ENCODE measurements around the gene ZNF746. TPM values are rescaled to one million over a fixed set of nuclear protein-coding genes. Genes with fewer than 3 reads are reported as not detected.

The ZNF746 gene
- total and polyA plus RNA-seq, 7 experiments from 2014 or later = 7.6 to 32.0 (median 24.0) TPM

GRCh38 chr7:149527414-149527813 lies 29.8 kb upstream of the ZNF746 start:
- ChIA-PET CTCF (no interaction called here), POLR2A (interaction anchor here (0.6 kb wide), 2 partner anchors 278 to 934 kb away, joined by 3 read pairs; no protein-coding TSS in a partner anchor)
- Mint-ChIP-seq H3K27me3 (peaks cover 0 to 5% (median 4%) of the 10 kb centered on the region in 5 donors), H3K27ac (no peak overlapping the region), H3K4me3 (no peak overlapping the region), H3K4me1 (no peaks in the 10 kb centered on the region), H3K9me3 (peaks cover 0 to 77% (median 30%) of the 10 kb centered on the region in 11 donors), H3K36me3 (peaks cover 3 to 16% (median 13%) of the 10 kb centered on the region in 5 donors)
- Histone ChIP-seq H3K4me1 (ENCODE audit: control insufficient read depth in 2 of 2, insufficient read depth in 2 of 2, low read length in 2 of 2) (no peaks in the 10 kb centered on the region), H3K27me3 (ENCODE audit: control insufficient read depth in 2 of 2, insufficient read depth in 2 of 2, low read length in 2 of 2) (no peaks in the 10 kb centered on the region), H3K36me3 (ENCODE audit: control insufficient read depth in 2 of 3, insufficient read depth in 3 of 3, low read length in 3 of 3) (no peaks in the 10 kb centered on the region), H3K27ac (ENCODE audit: low read depth, low read length) (no peak overlapping the region), H3K4me3 (ENCODE audit: low read length) (no peak overlapping the region), H3K9me3 (ENCODE audit: control insufficient read depth in 2 of 3, low read length in 3 of 3) (peaks cover 18 to 49% (median 23%) of the 10 kb centered on the region in 3 experiments)
- no peak for ATAC-seq
- no peak for DNase-seq
- intact Hi-C loops (cut with micrococcal nuclease) = no loop called here

GRCh38 chr7:149525280-149525679 lies 27.7 kb upstream of the ZNF746 start:
- Mint-ChIP-seq H3K36me3 (peaks cover 0 to 16% (median 13%) of the 10 kb centered on the region in 5 donors), H3K27ac (no peak overlapping the region), H3K4me3 (no peak overlapping the region), H3K27me3 (peaks cover 0 to 12% (median 4%) of the 10 kb centered on the region in 5 donors), H3K4me1 (no peaks in the 10 kb centered on the region), H3K9me3 (peaks cover 0 to 56% (median 28%) of the 10 kb centered on the region in 11 donors)
- CTCF ChIA-PET = no interaction called here
- no peaks in the 10 kb centered on the region for H3K36me3 ChIP-seq (ENCODE audit: control insufficient read depth in 2 of 3, insufficient read depth in 3 of 3, low read length in 3 of 3)
- ATAC-seq (no peak), DNase-seq (no peak)
- H3K27me3 ChIP-seq (ENCODE audit: control insufficient read depth in 2 of 2, insufficient read depth in 2 of 2, low read length in 2 of 2) = no peaks in the 10 kb centered on the region
- no peak overlapping the region for H3K4me3 ChIP-seq (ENCODE audit: low read length)
- no peak overlapping the region for H3K27ac ChIP-seq (ENCODE audit: low read depth, low read length)
- POLR2A ChIA-PET = no interaction called here
- H3K9me3 ChIP-seq (ENCODE audit: control insufficient read depth in 2 of 3, low read length in 3 of 3) = peaks cover 18 to 30% (median 19%) of the 10 kb centered on the region in 3 experiments
- H3K4me1 ChIP-seq (ENCODE audit: control insufficient read depth in 2 of 2, insufficient read depth in 2 of 2, low read length in 2 of 2) = no peaks in the 10 kb centered on the region
- intact Hi-C loops (cut with micrococcal nuclease) = no loop called here

- ChIA-PET CTCF (no interaction called here), POLR2A (no interaction called here)
- no peak overlapping the region for H3K27ac Mint-ChIP-seq
Measured at GRCh38 chr7:149524394-149524793, 26.8 kb upstream of the ZNF746 start.

GRCh38 chr7:149510248-149510647 lies 12.6 kb upstream of the ZNF746 start:
- CTCF ChIA-PET = no interaction called here
- DNase-seq (no peak), ATAC-seq (no peak)
- Mint-ChIP-seq H3K4me3 (no peak overlapping the region), H3K9me3 (peaks cover 18 to 80% (median 40%) of the 10 kb centered on the region in 11 donors), H3K4me1 (no peaks in the 10 kb centered on the region), H3K36me3 (peaks cover 4 to 23% (median 18%) of the 10 kb centered on the region in 5 donors), H3K27me3 (peaks cover 0 to 16% (median 0%) of the 10 kb centered on the region in 5 donors), H3K27ac (no peak overlapping the region)
- POLR2A ChIA-PET = no interaction called here
- H3K27ac ChIP-seq (ENCODE audit: low read depth, low read length) = no peak overlapping the region
- H3K4me1 ChIP-seq (ENCODE audit: control insufficient read depth in 2 of 2, insufficient read depth in 2 of 2, low read length in 2 of 2) = no peaks in the 10 kb centered on the region
- H3K36me3 ChIP-seq (ENCODE audit: control insufficient read depth in 2 of 3, insufficient read depth in 3 of 3, low read length in 3 of 3) = no peaks in the 10 kb centered on the region
- intact Hi-C loops (cut with micrococcal nuclease) = no loop called here
- H3K27me3 ChIP-seq (ENCODE audit: control insufficient read depth in 2 of 2, insufficient read depth in 2 of 2, low read length in 2 of 2) = no peaks in the 10 kb centered on the region
- peaks cover 0 to 23% (median 12%) of the 10 kb centered on the region in 3 experiments for H3K9me3 ChIP-seq (ENCODE audit: control insufficient read depth in 2 of 3, low read length in 3 of 3)
- no peak overlapping the region for H3K4me3 ChIP-seq (ENCODE audit: low read length)

More at GRCh38 chr7:149524394-149524793, 26.8 kb upstream of the ZNF746 start:
- DNase-seq = no peak
- H3K9me3 ChIP-seq (ENCODE audit: control insufficient read depth in 2 of 3, low read length in 3 of 3) = peaks cover 11 to 21% (median 13%) of the 10 kb centered on the region in 3 experiments
- H3K9me3 Mint-ChIP-seq = peaks cover 0 to 52% (median 20%) of the 10 kb centered on the region in 11 donors
- peaks cover 0 to 17% (median 9%) of the 10 kb centered on the region in 5 donors for H3K36me3 Mint-ChIP-seq
- no peak overlapping the region for H3K27ac ChIP-seq (ENCODE audit: low read depth, low read length)
- H3K27me3 ChIP-seq (ENCODE audit: control insufficient read depth in 2 of 2, insufficient read depth in 2 of 2, low read length in 2 of 2) = no peaks in the 10 kb centered on the region
- intact Hi-C loops (cut with micrococcal nuclease) = no loop called here
- peaks cover 0 to 15% (median 4%) of the 10 kb centered on the region in 5 donors for H3K27me3 Mint-ChIP-seq
- H3K4me1 Mint-ChIP-seq = no peaks in the 10 kb centered on the region
- H3K36me3 ChIP-seq (ENCODE audit: control insufficient read depth in 2 of 3, insufficient read depth in 3 of 3, low read length in 3 of 3) = no peaks in the 10 kb centered on the region
- no peak overlapping the region for H3K4me3 Mint-ChIP-seq
- no peaks in the 10 kb centered on the region for H3K4me1 ChIP-seq (ENCODE audit: control insufficient read depth in 2 of 2, insufficient read depth in 2 of 2, low read length in 2 of 2)
- no peak overlapping the region for H3K4me3 ChIP-seq (ENCODE audit: low read length)
- ATAC-seq = no peak

- H3K9me3 Mint-ChIP-seq = peaks cover 15 to 80% (median 43%) of the 10 kb centered on the region in 11 donors
- no peaks in the 10 kb centered on the region for H3K4me1 Mint-ChIP-seq
- CTCF ChIA-PET = interaction anchor here (0.6 kb wide), 1 partner anchor 48 kb away, joined by 4 read pairs; no protein-coding TSS in a partner anchor
- ATAC-seq = no peak
- Histone ChIP-seq H3K4me3 (ENCODE audit: low read length) (no peak overlapping the region), H3K4me1 (ENCODE audit: control insufficient read depth in 2 of 2, insufficient read depth in 2 of 2, low read length in 2 of 2) (no peaks in the 10 kb centered on the region), H3K9me3 (ENCODE audit: control insufficient read depth in 2 of 3, low read length in 3 of 3) (peaks cover 0 to 23% (median 12%) of the 10 kb centered on the region in 3 experiments), H3K27ac (ENCODE audit: low read depth, low read length) (no peak overlapping the region), H3K27me3 (ENCODE audit: control insufficient read depth in 2 of 2, insufficient read depth in 2 of 2, low read length in 2 of 2) (no peaks in the 10 kb centered on the region), H3K36me3 (ENCODE audit: control insufficient read depth in 2 of 3, insufficient read depth in 3 of 3, low read length in 3 of 3) (no peaks in the 10 kb centered on the region)
- POLR2A ChIA-PET = no interaction called here
- peaks cover 0 to 13% (median 0%) of the 10 kb centered on the region in 5 donors for H3K27me3 Mint-ChIP-seq
- intact Hi-C loops (cut with micrococcal nuclease) = no loop called here
- peaks cover 8 to 23% (median 15%) of the 10 kb centered on the region in 5 donors for H3K36me3 Mint-ChIP-seq
- no peak overlapping the region for H3K4me3 Mint-ChIP-seq
- no peak overlapping the region for H3K27ac Mint-ChIP-seq
- DNase-seq = no peak
Measured at GRCh38 chr7:149509774-149510173, 12.2 kb upstream of the ZNF746 start.

- POLR2A ChIA-PET = no interaction called here
- Histone ChIP-seq H3K27ac (ENCODE audit: low read depth, low read length) (no peak overlapping the region), H3K27me3 (ENCODE audit: control insufficient read depth in 2 of 2, insufficient read depth in 2 of 2, low read length in 2 of 2) (no peaks in the 10 kb centered on the region), H3K4me1 (ENCODE audit: control insufficient read depth in 2 of 2, insufficient read depth in 2 of 2, low read length in 2 of 2) (peaks cover 0 to 4% of the 10 kb centered on the region in 2 donors), H3K4me3 (ENCODE audit: low read length) (no peak overlapping the region), H3K36me3 (ENCODE audit: control insufficient read depth in 2 of 3, insufficient read depth in 3 of 3, low read length in 3 of 3) (no peaks in the 10 kb centered on the region), H3K9me3 (ENCODE audit: control insufficient read depth in 2 of 3, low read length in 3 of 3) (peaks cover 0 to 23% (median 12%) of the 10 kb centered on the region in 3 experiments)
- no peak for DNase-seq
- no peak for ATAC-seq
- Mint-ChIP-seq H3K36me3 (peaks cover 5 to 15% (median 9%) of the 10 kb centered on the region in 5 donors), H3K27ac (no peak overlapping the region), H3K27me3 (peaks cover 0 to 11% (median 0%) of the 10 kb centered on the region in 5 donors), H3K4me1 (peaks cover 0 to 4% (median 0%) of the 10 kb centered on the region in 7 donors), H3K9me3 (peaks cover 5 to 40% (median 21%) of the 10 kb centered on the region in 11 donors), H3K4me3 (no peak overlapping the region)
- intact Hi-C loops (cut with micrococcal nuclease) = no loop called here
- CTCF ChIA-PET = no interaction called here
Measured at GRCh38 chr7:149505551-149505950, 7.9 kb upstream of the ZNF746 start.

- CTCF ChIA-PET = interaction anchor here (0.6 kb wide), 1 partner anchor 13 kb away, joined by 3 read pairs; no protein-coding TSS in a partner anchor
Measured at GRCh38 chr7:149501651-149502050, 4.0 kb upstream of the ZNF746 start.

More at GRCh38 chr7:149501651-149502050, 4.0 kb upstream of the ZNF746 start:
- DNase-seq (no peak), ATAC-seq (no peak)
- intact Hi-C loops (cut with micrococcal nuclease) = no loop called here
- H3K4me3 ChIP-seq (ENCODE audit: low read length) = no peak overlapping the region
- peak overlapping the region in 1 of 9 donors; percentile 8 for H3K27ac Mint-ChIP-seq
- H3K27ac ChIP-seq (ENCODE audit: low read depth, low read length) = no peak overlapping the region
- peaks cover 3 to 25% (median 9%) of the 10 kb centered on the region in 7 donors for H3K4me1 Mint-ChIP-seq
- no peak overlapping the region for H3K4me3 Mint-ChIP-seq
- peaks cover 0 to 2% (median 0%) of the 10 kb centered on the region in 3 experiments for H3K9me3 ChIP-seq (ENCODE audit: control insufficient read depth in 2 of 3, low read length in 3 of 3)
- peaks cover 0 to 11% (median 0%) of the 10 kb centered on the region in 5 donors for H3K27me3 Mint-ChIP-seq
- H3K36me3 ChIP-seq (ENCODE audit: control insufficient read depth in 2 of 3, insufficient read depth in 3 of 3, low read length in 3 of 3) = no peaks in the 10 kb centered on the region
- POLR2A ChIA-PET = no interaction called here
- peaks cover 0 to 21% (median 7%) of the 10 kb centered on the region in 11 donors for H3K9me3 Mint-ChIP-seq
- H3K36me3 Mint-ChIP-seq = peaks cover 3 to 10% (median 5%) of the 10 kb centered on the region in 5 donors
- H3K4me1 ChIP-seq (ENCODE audit: control insufficient read depth in 2 of 2, insufficient read depth in 2 of 2, low read length in 2 of 2) = peaks cover 7 to 17% of the 10 kb centered on the region in 2 donors
- no peaks in the 10 kb centered on the region for H3K27me3 ChIP-seq (ENCODE audit: control insufficient read depth in 2 of 2, insufficient read depth in 2 of 2, low read length in 2 of 2)
